Thyroid gland (tissue), 4 donors: ENCODE data around the gene ZP1. TPM values are rescaled to one million over a fixed set of nuclear protein-coding genes. Genes with fewer than 3 reads are reported as not detected.

Experiments
- DNase-seq, 2 donors: peaks; one replicate each; pipeline ENCODE4 v3.0.0-alpha.2; 2019
- H3K27ac ChIP-seq, 3 donors: fragments of 200-600 bp; sonication (generic); 1 replicate in 2 of 3; 2 replicates in 1 of 3; pipeline ENCODE4 v1.5.1; 2016 to 2019; ENCODE audit warnings: mild to moderate bottlenecking in 1 of 3, moderate library complexity in 1 of 3
- H3K27me3 ChIP-seq: fragments of 200-600 bp; sonication (generic); one replicate; pipeline ENCODE4 v1.5.1; 2019
- H3K36me3 ChIP-seq, 2 donors: fragments of 200-600 bp; sonication (generic); one replicate each; pipeline ENCODE4 v1.5.1; 2016 to 2019
- H3K4me1 ChIP-seq, 2 donors: fragments of 200-600 bp; sonication (generic); one replicate each; pipeline ENCODE4 v1.5.1; 2017 to 2019
- H3K4me3 ChIP-seq, 3 donors: fragments of 200-600 bp; sonication (generic); replicated peaks in 1 of 3; 1 replicate in 2 of 3; 2 replicates in 1 of 3; pipeline ENCODE4 v1.5.1; 2016; ENCODE audit warnings: mild to moderate bottlenecking in 1 of 3
- H3K9me3 ChIP-seq: fragments of 200-600 bp; sonication (generic); one replicate; pipeline ENCODE4 v1.5.1; 2017
- CTCF ChIP-seq, 6 experiments: fragments of 200-600 bp in 3 of 6; fragments of 450-650 bp in 3 of 6; sonication (generic) in 3 of 6; IDR thresholded peaks; one replicate each; pipeline ENCODE4 v1.5.1; 2016 to 2019; ENCODE audit warnings: antibody characterized with exemption in 6 of 6, mild to moderate bottlenecking in 2 of 6, inconsistent platforms in 1 of 6, moderate library complexity in 1 of 6
- POLR2A ChIP-seq, 2 donors: fragments of 450-650 bp; IDR thresholded peaks; one replicate each; pipeline ENCODE4 v1.6.1; 2017; ENCODE audit warnings: antibody characterized with exemption in 2 of 2, mild to moderate bottlenecking in 2 of 2, moderate library complexity in 1 of 2
- WGBS, 2 donors: methylation state at CpG; one replicate each; pipeline ENCODE4 v1.1.5; 2017; 5-methylcytosine and 5-hydroxymethylcytosine counted together
- intact Hi-C: fragments of 100-400 bp; cut with DNase I; formaldehyde crosslinking; loops from one replicate; pipeline ENCODE4 v1.15.1; 2023
- total RNA-seq, 4 donors: library from RNA; depleted of rRNA; stranded (reverse); fragments of >200 nt; gene quantifications; one replicate each; pipeline ENCODE4 v1.2.3, GENCODE V29; 2016

The ZP1 gene
- total RNA-seq, 4 donors from 2014 or later, result not detected

- H3K36me3 ChIP-seq, result no peaks in the 10 kb centered on the region
- no peak overlapping the region for H3K27ac ChIP-seq
- WGBS, 2 donors, result 78 to 87% methylated on average over 3 of the region's 3 CpGs
- TF ChIP-seq CTCF (IDR thresholded peaks at IDR 0.05), result no peak
- no peak for TF ChIP-seq POLR2A (IDR thresholded peaks at IDR 0.05)
- intact Hi-C loops, result loop anchor here (10.0 kb wide), 1 partner anchor 255 kb away; the partner anchor contains the start of gene VPS37C
- no peak overlapping the region for H3K4me3 ChIP-seq
- no peaks in the 10 kb centered on the region for H3K27me3 ChIP-seq
- no peak for DNase-seq
- H3K9me3 ChIP-seq, result no peaks in the 10 kb centered on the region
- H3K4me1 ChIP-seq, result peaks cover 16 to 27% of the 10 kb centered on the region in 2 donors
Observed at GRCh38 chr11:60910281-60910687, 42.9 kb downstream of the ZP1 start.

- Histone ChIP-seq H3K27ac (peak overlapping the region in 1 of 3 donors; percentile 43), H3K36me3 (no peaks in the 10 kb centered on the region), H3K27me3 (no peaks in the 10 kb centered on the region), H3K9me3 (no peaks in the 10 kb centered on the region), H3K4me3 (no peak overlapping the region), H3K4me1 (peaks cover 16 to 26% of the 10 kb centered on the region in 2 donors)
- WGBS, 2 donors, result 64 to 79% methylated on average over 5 of the region's 5 CpGs
- TF ChIP-seq CTCF (IDR thresholded peaks at IDR 0.05) (no peak), POLR2A (IDR thresholded peaks at IDR 0.05) (no peak)
- intact Hi-C loops, result loop anchor here (10.0 kb wide), 1 partner anchor 254 kb away; the partner anchor contains the start of gene VPS37C
- DNase-seq, result no peak
Observed at GRCh38 chr11:60910711-60911380, 43.5 kb downstream of the ZP1 start.

GRCh38 chr11:60912223-60912850, 45.0 kb downstream of the ZP1 start:
- Histone ChIP-seq H3K9me3 (no peaks in the 10 kb centered on the region), H3K4me3 (no peak overlapping the region), H3K36me3 (no peaks in the 10 kb centered on the region), H3K4me1 (peaks cover 24 to 40% of the 10 kb centered on the region in 2 donors), H3K27me3 (no peaks in the 10 kb centered on the region), H3K27ac (peak overlapping the region; percentile 73 to 93 (median 86))
- TF ChIP-seq POLR2A (IDR thresholded peaks at IDR 0.05) (no peak), CTCF (IDR thresholded peaks at IDR 0.05) (no peak)
- intact Hi-C loops, result loop anchor here (10.0 kb wide), 1 partner anchor 252 kb away; the partner anchor contains the start of gene VPS37C
- 38 to 46% methylated on average over 9 to 12 of the region's 12 CpGs for WGBS, 2 donors
- DNase-seq, result peak; percentile 69 to 71

GRCh38 chr11:60912851-60913528, 45.6 kb downstream of the ZP1 start:
- H3K36me3 ChIP-seq, result no peaks in the 10 kb centered on the region
- no peak overlapping the region for H3K4me3 ChIP-seq
- peaks cover 24 to 41% of the 10 kb centered on the region in 2 donors for H3K4me1 ChIP-seq
- H3K27me3 ChIP-seq, result no peaks in the 10 kb centered on the region
- H3K27ac ChIP-seq, result peak overlapping the region; percentile 73 to 93 (median 86)
- WGBS, 2 donors, result 32 to 35% methylated on average over 19 to 21 of the region's 22 CpGs
- TF ChIP-seq CTCF (IDR thresholded peaks at IDR 0.05), result no peak
- no peak for TF ChIP-seq POLR2A (IDR thresholded peaks at IDR 0.05)
- DNase-seq, result peak; percentile 69 to 75
- H3K9me3 ChIP-seq, result no peaks in the 10 kb centered on the region
- intact Hi-C loops, result loop anchor here (10.0 kb wide), 1 partner anchor 252 kb away; the partner anchor contains the start of gene VPS37C
